IPS-18c (cell line): ENCODE data around the gene SOD1.

Source experiments
- H3K4me3 ChIP-seq: 2 replicates; pipeline ENCODE4 v1.7.0; 2013; ENCODE audit warnings: low read depth, mild to moderate bottlenecking, low read length, moderate library complexity; ENCODE audit not compliant: insufficient read depth
- H3K9me3 ChIP-seq: one replicate; pipeline ENCODE4 v1.6.1; 2013; ENCODE audit warnings: mild to moderate bottlenecking, low read length, moderate library complexity; ENCODE audit not compliant: control insufficient read depth, insufficient read depth

The SOD1 gene

DNA sequence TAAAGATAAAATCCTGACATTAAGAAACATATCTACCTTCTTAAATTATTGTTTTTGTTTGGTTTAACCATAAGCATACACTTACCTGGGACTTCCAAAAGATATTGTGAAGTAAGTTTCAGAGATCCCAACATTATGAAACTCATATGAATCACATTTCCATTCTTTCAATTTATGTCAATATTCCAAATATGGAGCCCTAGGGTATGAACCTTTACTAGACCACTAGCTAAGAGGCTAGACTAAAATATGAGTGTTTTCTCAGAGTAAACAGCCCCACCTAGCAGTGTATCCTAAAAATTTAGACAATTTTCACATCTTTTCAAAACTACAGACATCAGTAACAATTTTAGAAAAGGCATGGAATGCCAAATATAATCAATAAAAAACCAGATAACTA lies 48.0 kb downstream of the SOD1 start:
- H3K9me3 ChIP-seq = no peaks in the 10 kb centered on the region
- no peak overlapping the region for H3K4me3 ChIP-seq

DNA sequence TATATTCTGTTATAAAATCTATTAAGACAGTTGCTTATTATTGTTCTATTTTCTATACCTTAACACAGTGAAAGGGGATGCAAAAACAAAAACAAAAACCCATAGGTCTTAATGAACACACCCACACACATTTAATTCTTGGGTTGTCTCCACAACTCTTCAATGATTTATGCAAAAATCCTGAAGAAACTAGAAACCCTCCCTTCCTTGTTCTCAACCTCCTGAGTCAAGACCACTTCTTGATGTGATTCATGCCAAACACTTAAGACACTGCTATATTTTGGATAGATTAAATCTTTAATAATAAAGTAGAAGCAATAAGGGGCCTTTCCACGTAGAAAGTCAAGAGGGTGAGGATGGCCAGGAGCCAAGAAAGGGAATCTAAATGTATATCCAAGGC lies 49.0 kb downstream of the SOD1 start:
- no peaks in the 10 kb centered on the region for H3K9me3 ChIP-seq
- no peak overlapping the region for H3K4me3 ChIP-seq

DNA sequence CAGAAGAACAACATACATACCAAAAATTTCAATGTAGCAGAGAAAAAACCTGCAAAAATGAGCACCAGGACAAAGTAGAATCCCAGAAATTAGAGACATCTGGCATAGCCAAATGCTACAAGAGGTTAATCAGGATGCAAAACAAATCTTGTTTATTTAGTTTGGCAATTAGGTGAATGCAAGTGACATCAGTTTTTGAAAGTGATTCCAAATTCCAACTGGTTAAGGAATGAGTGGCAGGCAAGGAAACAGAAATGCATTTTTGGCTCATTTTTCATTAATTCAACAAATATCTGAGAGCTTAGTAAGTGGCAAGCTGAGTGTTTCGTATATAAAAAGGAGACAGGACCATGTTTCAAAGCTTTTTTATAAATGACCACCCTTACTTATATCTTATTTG lies 51.1 kb downstream of the SOD1 start:
- no peaks in the 10 kb centered on the region for H3K9me3 ChIP-seq

DNA sequence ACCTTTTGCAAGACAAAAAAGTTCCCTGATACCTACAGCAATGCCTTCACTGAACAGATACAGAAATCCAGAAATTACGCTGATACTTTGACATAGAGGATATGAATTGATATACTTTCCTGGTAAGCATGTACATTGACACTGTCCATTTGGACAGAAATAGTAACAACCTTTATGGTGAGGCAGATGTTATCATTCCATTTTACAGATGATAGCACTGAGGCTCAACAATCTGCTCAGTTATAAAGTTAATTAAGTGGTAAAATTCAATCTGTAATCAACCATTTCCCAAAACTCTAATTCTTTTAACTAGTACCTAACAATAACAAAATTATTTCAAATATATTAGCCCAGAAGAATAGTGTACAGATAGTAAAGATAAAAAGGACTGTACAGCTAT lies 51.8 kb downstream of the SOD1 start:
- H3K4me3 ChIP-seq = no peak overlapping the region
- H3K9me3 ChIP-seq = no peaks in the 10 kb centered on the region

More for the DNA sequence above, 51.1 kb downstream of the SOD1 start:
- H3K4me3 ChIP-seq = no peak overlapping the region

DNA sequence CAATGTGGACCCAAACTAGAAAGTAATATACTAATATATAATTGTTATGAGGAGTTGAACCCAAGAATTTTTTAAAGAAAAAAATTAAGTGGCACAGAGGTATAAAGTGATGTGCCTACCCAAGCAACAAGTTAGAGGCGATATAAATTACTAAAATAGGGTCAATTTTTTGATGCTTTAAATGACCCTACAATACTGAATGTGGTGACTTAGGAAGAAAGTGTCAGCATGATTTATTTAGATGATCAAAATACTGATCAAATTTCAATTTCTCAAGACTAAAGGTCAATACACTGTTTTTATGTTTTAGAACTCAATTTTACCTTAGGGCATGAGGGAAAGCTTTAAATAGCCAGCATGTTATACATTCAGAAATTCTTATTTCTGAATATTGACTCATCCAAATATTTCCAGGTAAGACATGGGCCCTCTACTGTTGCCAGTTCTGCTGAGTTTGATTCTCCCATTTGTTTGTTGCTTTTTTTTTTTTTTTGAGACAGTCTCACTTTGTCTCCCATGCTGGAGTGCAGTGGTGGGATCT lies 52.3 kb downstream of the SOD1 start:
- no peak overlapping the region for H3K4me3 ChIP-seq
- no peaks in the 10 kb centered on the region for H3K9me3 ChIP-seq

DNA sequence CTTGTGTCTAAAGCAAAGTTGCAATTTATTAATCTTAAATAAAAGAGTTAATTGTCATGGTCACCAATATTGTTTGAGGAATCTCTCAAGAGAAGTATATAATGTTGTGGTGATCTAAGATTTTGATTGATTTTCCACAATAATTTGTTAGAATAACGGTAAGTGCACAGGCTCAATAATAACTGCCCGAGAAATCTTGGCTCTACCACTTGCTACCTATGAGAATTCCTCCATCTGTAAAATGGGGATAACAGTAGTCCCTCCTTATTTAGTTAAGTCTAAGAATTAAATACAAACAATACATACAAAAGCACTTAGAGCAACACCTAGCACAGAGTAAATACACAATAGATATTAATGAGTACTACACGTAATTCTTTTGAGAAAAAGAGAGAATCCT lies 53.6 kb downstream of the SOD1 start:
- no peak overlapping the region for H3K4me3 ChIP-seq
- H3K9me3 ChIP-seq = no peaks in the 10 kb centered on the region

DNA sequence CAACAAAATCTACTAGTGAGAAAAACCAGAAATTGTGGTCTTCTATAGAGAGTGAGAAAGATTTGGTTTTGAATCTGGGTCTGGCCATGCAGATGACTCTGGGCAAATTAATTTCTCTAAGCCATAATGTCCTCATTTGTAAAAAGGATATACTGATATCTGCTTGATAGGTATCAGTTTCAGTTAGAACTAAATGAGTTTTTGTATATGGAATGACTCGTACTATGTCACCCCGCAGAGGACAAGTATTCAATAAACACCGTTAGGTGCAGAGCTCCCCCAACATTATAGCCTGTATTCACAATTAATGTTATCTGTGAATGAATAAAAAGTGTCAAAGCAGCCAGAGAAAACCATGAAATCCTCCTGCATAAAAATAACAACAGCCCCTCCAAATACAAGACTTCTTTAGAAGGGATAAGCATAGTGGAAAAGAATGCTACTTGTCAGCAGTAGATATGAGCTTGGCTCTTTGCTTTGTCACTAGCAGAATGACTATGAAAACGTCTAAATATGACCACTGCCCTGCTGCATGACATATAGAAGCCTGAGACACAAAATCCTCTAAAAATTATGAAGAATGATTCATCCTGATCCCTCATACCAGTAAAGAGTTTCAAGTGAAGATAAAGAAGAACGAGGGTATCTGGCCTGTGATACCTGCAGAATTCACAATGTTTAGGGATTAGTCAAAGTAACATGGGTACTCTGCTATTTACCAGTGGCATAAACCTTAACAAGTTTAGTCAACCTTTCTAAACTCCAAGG lies 54.7 kb downstream of the SOD1 start:
- Histone ChIP-seq H3K4me3 (no peak overlapping the region), H3K9me3 (no peaks in the 10 kb centered on the region)

DNA sequence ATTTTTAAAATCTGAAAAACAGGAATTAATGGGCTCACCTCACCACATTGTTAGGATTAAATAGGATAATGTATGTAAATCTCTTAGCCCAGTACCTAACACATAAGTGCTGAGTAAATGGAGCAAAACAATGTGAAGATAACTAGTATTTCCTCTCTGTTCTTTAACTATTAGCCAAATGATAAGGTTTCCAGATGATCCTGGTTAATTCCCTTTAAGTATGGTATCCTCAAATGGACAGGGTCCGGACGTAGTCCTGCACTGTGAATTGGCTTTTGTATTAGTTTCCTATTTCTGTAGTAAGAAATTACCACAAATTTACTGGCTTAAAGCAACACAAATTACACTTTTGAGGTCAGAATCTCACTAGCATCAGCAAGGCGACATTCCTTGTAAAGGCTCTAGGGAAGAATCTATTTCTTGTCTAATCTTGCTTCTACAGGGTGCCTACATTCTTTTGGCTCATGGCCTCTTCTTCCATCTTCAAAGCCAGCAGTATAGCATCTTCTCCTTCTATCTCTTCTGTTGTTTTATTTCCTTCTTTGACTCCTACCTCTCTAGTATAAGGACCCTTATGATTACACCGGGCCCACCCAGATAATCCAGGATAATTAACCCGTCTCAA lies 55.4 kb downstream of the SOD1 start:
- Histone ChIP-seq H3K9me3 (no peaks in the 10 kb centered on the region), H3K4me3 (no peak overlapping the region)

DNA sequence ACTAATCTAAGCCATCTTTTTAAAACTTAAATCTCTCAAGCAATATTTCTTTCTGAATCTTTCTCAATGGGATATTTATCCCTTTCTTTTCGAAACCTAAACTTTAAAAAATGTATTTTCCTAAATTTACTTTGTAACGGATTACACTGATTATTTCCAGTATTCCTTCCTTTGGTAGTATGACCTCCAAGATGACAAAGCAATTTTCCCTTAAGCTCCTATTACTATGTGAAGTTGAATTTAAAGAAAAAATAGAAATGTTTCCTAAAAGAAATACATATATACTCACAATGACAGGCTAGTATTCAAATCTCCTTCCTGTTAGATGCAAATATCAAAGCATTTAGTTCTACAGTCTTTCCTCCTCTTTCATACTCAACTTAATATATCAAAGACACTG lies 56.6 kb downstream of the SOD1 start:
- Histone ChIP-seq H3K9me3 (no peaks in the 10 kb centered on the region), H3K4me3 (no peak overlapping the region)
